GM21717 (cell line): ENCODE measurements around the gene ABHD3.
A peak's percentile ranks its signal among the peaks of the same experiment; 100 is the strongest.
"Not testable (repeated sequence)": the region's sequence is repeated elsewhere in the genome, so short reads cannot be mapped to it uniquely, and the experiment has no call there.

Experiments
- ATAC-seq: cut with Tn5 transposase; IDR thresholded peaks from one replicate; pipeline ENCODE4 v1.9.1; 2021; ENCODE audit warnings: mild to moderate bottlenecking, moderate library complexity; ENCODE audit not compliant: unreplicated experiment

The ABHD3 gene, protein sequence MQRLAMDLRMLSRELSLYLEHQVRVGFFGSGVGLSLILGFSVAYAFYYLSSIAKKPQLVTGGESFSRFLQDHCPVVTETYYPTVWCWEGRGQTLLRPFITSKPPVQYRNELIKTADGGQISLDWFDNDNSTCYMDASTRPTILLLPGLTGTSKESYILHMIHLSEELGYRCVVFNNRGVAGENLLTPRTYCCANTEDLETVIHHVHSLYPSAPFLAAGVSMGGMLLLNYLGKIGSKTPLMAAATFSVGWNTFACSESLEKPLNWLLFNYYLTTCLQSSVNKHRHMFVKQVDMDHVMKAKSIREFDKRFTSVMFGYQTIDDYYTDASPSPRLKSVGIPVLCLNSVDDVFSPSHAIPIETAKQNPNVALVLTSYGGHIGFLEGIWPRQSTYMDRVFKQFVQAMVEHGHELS

DNA sequence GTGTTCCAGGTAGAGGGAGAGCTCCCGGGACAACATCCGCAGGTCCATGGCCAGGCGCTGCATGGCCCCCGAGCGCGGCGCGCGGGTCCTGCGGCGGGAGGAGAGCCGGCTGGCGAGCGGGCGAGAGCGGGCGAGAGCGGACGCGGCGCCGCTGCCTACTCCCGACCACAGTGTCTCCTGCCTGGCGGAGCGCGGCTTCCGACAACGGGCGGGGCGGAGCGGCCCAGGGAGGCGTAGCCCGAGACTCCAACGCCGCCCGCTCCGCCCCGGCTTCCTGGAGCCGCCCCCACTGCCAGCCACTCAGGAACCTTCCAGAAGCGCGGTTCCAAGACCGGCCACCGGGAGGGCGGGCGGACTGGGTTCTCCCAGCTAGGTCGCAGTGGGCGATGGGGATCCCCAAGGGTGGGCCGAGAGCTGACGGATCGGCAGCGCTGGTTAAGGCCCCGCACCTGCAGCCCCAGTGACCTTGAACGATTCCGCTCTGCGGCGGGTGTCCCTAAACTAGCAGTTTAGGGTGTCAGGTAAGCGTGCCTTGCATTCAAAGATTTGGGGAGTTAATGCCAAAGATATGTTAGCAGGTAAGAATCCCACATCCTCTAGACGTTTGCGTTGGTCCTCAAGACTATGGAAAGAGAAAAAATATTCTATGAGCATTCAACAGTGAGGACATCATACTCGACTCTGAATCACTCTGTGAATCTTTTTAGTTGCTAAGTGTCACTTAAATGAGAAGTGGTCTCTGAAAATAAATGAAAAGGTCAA, at the start of gene ABHD3:
ABHD3 (minus strand) TSS at position 172 of the 762 bp plus-strand sequence; CDS start at position 63, 109 bp downstream.
- ATAC-seq, result peak; percentile 90

- no peak for ATAC-seq
Measured at GRCh38 chr18:21747764-21748693, 43.5 kb upstream of the ABHD3 start.

GRCh38 chr18:21747268-21747667, 42.7 kb upstream of the ABHD3 start:
- ATAC-seq, result no peak

DNA sequence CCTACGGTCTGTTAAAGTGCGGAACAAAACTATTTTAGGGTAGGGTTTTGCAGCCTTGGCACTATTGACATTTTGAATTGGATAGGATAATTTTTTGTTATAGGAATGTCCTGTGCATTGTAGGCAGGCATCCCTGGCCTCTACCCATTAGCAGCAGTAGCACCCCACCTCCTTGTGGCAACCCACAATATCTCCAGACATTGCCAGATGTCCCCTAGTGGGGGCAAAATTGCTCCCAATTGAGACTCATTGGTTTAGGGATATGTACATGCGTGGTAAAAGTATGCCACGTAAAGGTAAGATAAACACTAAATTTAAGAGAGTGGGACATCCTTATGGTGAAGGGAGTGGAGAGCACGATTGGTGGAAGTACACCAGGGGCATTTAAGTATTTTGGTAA, 40.7 kb upstream of the ABHD3 start:
- ATAC-seq, result no peak

DNA sequence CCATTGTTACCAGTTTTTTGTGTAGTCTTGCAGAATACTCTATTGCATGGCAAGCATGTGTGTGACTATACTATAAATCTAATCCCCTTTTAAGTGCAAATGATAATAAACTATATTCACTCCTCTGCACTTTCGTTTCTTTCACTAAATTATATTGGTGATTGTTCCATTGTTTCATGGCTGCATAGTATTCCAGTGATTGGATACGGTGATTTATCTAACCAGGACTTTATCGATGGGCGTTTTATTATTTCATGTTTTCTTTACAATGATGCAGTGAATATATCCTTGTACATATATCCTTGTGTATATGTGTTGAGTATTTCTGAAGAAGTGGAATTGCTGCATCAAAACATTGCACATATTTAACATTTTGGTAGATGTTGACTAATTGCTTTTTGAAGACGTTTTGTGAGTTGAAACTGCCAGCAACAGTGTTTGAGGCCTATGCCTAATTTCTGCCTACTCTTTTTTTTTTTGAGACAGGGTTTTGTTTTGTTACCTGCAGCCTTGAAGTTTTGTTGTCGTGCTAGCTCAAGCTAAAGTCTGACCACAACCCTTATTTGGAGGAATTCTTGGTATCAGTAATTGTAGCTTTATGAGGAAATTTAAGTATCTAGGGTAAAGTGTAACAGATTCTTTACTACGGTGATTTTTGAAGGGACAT, 38.7 kb upstream of the ABHD3 start:
- no peak for ATAC-seq

GRCh38 chr18:21742315-21742687, 37.7 kb upstream of the ABHD3 start:
- ATAC-seq, result no peak

- peak; percentile 20 for ATAC-seq
Measured at GRCh38 chr18:21741562-21742314, 37.2 kb upstream of the ABHD3 start.

- no peak for ATAC-seq
Measured at GRCh38 chr18:21741312-21741561, 36.7 kb upstream of the ABHD3 start.

GRCh38 chr18:21740538-21741311, 36.2 kb upstream of the ABHD3 start, which contains the start of gene MIB1:
Gene MIB1 (plus strand): TSS chr18:21740792. CDS start chr18:21741584, 792 bp downstream.
- peak; percentile 96 for ATAC-seq

DNA sequence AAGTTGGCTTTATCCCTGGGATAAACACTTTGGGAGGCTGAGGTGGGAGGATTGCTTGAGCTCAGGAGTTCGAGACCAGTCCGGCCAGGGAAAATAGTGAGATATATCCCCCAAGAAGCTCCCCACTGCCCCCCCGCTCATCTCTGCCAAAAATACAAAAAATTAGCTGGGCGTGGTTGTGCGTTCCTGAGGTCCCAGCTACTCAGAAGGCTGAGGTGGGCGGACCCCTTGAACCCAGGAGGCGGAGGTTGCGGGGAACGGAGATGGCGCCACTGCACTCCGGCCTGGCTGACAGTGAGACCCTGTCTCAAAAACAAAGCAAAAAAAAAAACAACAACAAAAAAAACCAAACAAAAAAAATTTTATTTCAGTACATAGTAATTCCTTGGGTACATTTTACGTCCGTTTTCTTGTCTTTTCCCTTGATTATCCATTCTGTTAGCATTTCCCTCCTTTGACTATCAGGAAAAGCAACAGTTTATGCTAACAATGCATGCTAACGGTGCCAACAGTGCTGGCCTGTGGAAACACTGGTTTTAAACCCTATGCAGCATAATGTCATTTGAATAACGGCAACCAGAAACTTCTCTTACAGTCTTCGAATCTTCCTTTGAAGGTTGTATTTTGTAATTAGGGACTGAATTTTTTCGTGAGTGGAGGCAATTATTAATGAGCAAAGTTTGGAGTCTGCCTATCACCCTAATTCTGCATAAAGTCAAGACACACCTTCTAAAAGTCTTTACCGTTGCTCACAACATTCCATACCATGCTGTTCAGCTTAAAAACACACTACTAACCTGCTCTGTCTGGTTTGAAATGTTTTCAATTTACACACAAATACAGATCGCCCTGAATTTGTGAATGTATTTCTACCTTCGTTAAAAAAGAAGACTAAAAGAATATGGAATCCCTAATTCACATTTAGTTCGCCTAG, 35.3 kb upstream of the ABHD3 start:
- ATAC-seq, result peak; percentile 8

- ATAC-seq, result not testable (repeated sequence)
Measured at GRCh38 chr18:21736926-21737325, 32.4 kb upstream of the ABHD3 start.

DNA sequence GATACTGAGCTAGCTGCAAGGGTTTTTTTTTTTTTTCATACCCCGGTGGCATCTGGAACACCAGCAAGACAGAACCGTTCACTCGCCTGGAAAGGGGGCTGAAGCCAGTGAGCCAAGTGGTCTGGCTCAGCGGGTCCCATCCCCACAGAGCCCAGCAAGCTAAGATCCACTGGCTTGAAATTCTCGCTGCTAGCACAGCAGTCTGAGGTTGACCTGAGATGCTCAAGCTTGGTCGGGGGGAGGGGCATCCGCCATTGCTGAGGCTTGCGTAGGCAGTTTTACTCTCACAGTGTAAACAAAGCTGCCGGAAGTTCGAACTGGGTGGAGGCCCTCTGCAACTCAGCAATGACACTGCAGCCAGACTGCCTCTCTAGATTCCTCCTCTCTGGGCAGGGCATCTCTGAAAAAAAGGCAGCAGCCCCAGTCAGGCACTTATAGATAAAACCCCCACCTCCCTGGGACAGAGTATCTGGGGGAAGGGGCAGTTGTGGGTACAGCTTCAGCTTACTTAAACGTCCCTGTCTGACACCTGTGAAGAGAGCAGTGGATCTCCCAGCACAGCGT, 31.0 kb upstream of the ABHD3 start:
- ATAC-seq, result no peak

GRCh38 chr18:21733011-21733410, 28.4 kb upstream of the ABHD3 start:
- no peak for ATAC-seq

GRCh38 chr18:21727702-21728101, 23.1 kb upstream of the ABHD3 start:
- no peak for ATAC-seq

DNA sequence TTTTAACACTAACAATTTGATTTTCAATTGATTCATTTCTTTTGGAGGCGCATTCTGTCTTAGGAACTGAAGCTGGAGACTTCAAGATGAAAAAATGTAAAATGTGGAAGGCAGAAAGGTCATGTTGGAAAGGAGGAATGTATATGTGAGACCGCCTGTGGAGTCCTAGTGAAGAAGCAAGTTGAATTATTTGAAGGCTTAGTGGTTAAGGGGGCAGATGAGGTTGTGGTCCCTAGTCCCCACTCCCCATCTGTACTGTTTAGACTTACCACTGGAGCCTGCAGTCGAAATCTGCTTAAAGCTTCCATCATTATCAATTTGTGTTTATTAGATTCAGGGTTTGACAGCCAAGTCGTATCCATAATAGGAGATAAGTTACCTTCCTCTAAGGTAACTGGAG, 20.6 kb upstream of the ABHD3 start:
- ATAC-seq, result no peak

DNA sequence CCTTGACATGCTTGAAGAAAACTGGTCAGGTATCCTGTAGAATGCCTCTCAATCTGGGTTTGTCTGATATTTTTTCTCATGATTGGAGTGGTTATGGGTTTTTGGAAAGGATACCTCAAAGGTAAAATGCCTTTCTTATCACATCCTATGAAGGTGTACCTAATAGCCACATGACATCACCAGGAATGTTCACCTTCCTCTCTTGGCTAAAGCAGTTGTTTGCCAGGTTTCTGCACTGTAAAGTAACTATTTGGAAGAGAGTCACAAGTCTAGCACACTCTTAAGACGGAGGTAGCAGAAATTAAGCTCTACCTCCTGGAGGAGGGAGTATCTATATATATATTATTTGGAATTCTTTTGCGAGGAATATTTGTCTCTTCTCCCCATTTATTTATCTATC, 18.1 kb upstream of the ABHD3 start:
- no peak for ATAC-seq

GRCh38 chr18:21714474-21714873, 9.9 kb upstream of the ABHD3 start:
- no peak for ATAC-seq

DNA sequence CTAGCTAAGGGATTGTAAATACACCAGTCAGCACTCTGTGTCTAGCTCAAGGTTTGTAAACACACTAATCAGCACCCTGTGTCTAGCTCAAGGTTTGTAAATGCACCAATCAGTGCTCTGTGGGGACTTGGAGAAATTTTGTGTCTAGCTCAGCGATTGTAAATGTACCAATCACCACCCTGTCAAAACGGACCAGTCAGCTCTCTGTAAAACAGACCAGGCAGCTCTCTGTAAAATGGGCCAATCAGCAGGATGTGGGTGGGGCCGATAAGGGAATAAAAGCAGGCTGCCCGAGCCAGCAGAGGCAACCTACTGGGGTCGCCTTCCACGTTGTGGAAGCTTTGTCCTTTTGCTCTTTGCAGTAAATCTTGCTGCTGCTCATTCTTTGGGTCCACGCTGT, 2.6 kb upstream of the ABHD3 start:
- ATAC-seq, result not testable (repeated sequence)
